Stimulated activated CD4-positive, alpha-beta T cell treated with anti-CD3 and anti-CD28 coated beads, Interleukin-15, amount 100 ng/mL, for 48 hours (primary cell): ENCODE results near the gene CTDSP2.

Source experiments
- DNase-seq, 2 donors: peaks; one replicate each; pipeline ENCODE4 v3.0.0-alpha.2; 2020; ENCODE audit warnings: low read depth in 2 of 2

The CTDSP2 gene

GRCh38 chr12:57816001-57816854 lies 30.3 kb downstream of the CTDSP2 start:
- DNase-seq: no peak

- DNase-seq: peak in 1 of 2 donors; percentile 23
Measured at GRCh38 chr12:57815177-57816000, 31.1 kb downstream of the CTDSP2 start.

GRCh38 chr12:57813971-57814772 lies 32.4 kb downstream of the CTDSP2 start:
- DNase-seq: no peak

GRCh38 chr12:57813111-57813970 lies 33.2 kb downstream of the CTDSP2 start:
- no peak for DNase-seq

GRCh38 chr12:57811028-57811755 lies 35.3 kb downstream of the CTDSP2 start:
- DNase-seq: no peak

- DNase-seq: no peak
Measured at GRCh38 chr12:57810450-57810849, 36.1 kb downstream of the CTDSP2 start.

GRCh38 chr12:57809425-57809824 lies 37.1 kb downstream of the CTDSP2 start:
- no peak for DNase-seq

- no peak for DNase-seq
Measured at GRCh38 chr12:57808351-57808750, 38.2 kb downstream of the CTDSP2 start.

GRCh38 chr12:57807285-57807684 lies 39.2 kb downstream of the CTDSP2 start:
- DNase-seq: no peak

GRCh38 chr12:57806677-57807076 lies 39.9 kb downstream of the CTDSP2 start:
- no peak for DNase-seq

- DNase-seq: no peak
Measured at GRCh38 chr12:57803319-57803893, 43.1 kb downstream of the CTDSP2 start.

- no peak for DNase-seq
Measured at GRCh38 chr12:57802607-57803006, 43.9 kb downstream of the CTDSP2 start.

GRCh38 chr12:57800965-57801364 lies 45.6 kb downstream of the CTDSP2 start:
- DNase-seq: no peak

- no peak for DNase-seq
Measured at GRCh38 chr12:57797933-57798332, 48.6 kb downstream of the CTDSP2 start.

- DNase-seq: no peak
Measured at GRCh38 chr12:57796996-57797395, 49.5 kb downstream of the CTDSP2 start.

GRCh38 chr12:57795354-57795753 lies 51.2 kb downstream of the CTDSP2 start:
- DNase-seq: no peak

GRCh38 chr12:57793920-57794319 lies 52.6 kb downstream of the CTDSP2 start:
- DNase-seq: no peak

- DNase-seq: no peak
Measured at GRCh38 chr12:57783861-57784260, 62.7 kb downstream of the CTDSP2 start.

GRCh38 chr12:57783466-57783801 lies 63.1 kb downstream of the CTDSP2 start:
- no peak for DNase-seq
